ENCODE data around the gene CSGALNACT2. TPM values are rescaled to one million over a fixed set of nuclear protein-coding genes. Genes with fewer than 3 reads are reported as not detected.
A peak's percentile ranks its signal among the peaks of the same experiment; 100 is the strongest.
"Not testable (repeated sequence)": the region's sequence is repeated elsewhere in the genome, so short reads cannot be mapped to it uniquely, and the experiment has no call there.

The CSGALNACT2 gene
- total RNA-seq, 1 donor: 17.3 TPM

GRCh38 chr10:43094085-43094484 lies 44.2 kb upstream of the CSGALNACT2 start:
- TF ChIP-seq CTCF (IDR thresholded peaks at IDR 0.05; ENCODE audit: insufficient read depth, low read depth, low read length): no peak
- DNase-seq (ENCODE audit: low read depth): no peak
- H3K4me3 ChIP-seq (ENCODE audit: low read depth, low read length): no peak overlapping the region

- not testable (repeated sequence) for DNase-seq (ENCODE audit: low read depth); H3K4me3 ChIP-seq (ENCODE audit: low read depth, low read length)
Observed at GRCh38 chr10:43099339-43099738, 38.9 kb upstream of the CSGALNACT2 start.

GRCh38 chr10:43099928-43100327 lies 38.3 kb upstream of the CSGALNACT2 start:
- DNase-seq (ENCODE audit: low read depth): no peak
- no peak overlapping the region for H3K4me3 ChIP-seq (ENCODE audit: low read depth, low read length)
- no peak for TF ChIP-seq CTCF (IDR thresholded peaks at IDR 0.05; ENCODE audit: insufficient read depth, low read depth, low read length)

GRCh38 chr10:43100366-43100765 lies 37.9 kb upstream of the CSGALNACT2 start:
- TF ChIP-seq CTCF (IDR thresholded peaks at IDR 0.05; ENCODE audit: insufficient read depth, low read depth, low read length): no peak
- no peak overlapping the region for H3K4me3 ChIP-seq (ENCODE audit: low read depth, low read length)
- DNase-seq (ENCODE audit: low read depth): no peak

GRCh38 chr10:43102063-43102828 lies 36.0 kb upstream of the CSGALNACT2 start:
- H3K4me3 ChIP-seq (ENCODE audit: low read depth, low read length): no peak overlapping the region
- no peak for TF ChIP-seq CTCF (IDR thresholded peaks at IDR 0.05; ENCODE audit: insufficient read depth, low read depth, low read length)
- no peak for DNase-seq (ENCODE audit: low read depth)

GRCh38 chr10:43105102-43105955 lies 32.9 kb upstream of the CSGALNACT2 start:
- H3K4me3 ChIP-seq (ENCODE audit: low read depth, low read length): peak overlapping the region; percentile 65
- peak; percentile 97 for TF ChIP-seq CTCF (IDR thresholded peaks at IDR 0.05; ENCODE audit: insufficient read depth, low read depth, low read length)
- peak; percentile 76 for DNase-seq (ENCODE audit: low read depth)

- no peak for TF ChIP-seq CTCF (IDR thresholded peaks at IDR 0.05; ENCODE audit: insufficient read depth, low read depth, low read length)
- no peak for DNase-seq (ENCODE audit: low read depth)
- no peak overlapping the region for H3K4me3 ChIP-seq (ENCODE audit: low read depth, low read length)
Observed at GRCh38 chr10:43105956-43106229, 32.4 kb upstream of the CSGALNACT2 start.

Measured in fibroblast of villous mesenchyme (primary cell).